SK-N-MC (cell line): ENCODE measurements around the gene PURA.

Experiments used
- EZH2 ChIP-seq: fragments of 200-600 bp; sonication (generic); IDR thresholded peaks from one replicate; pipeline ENCODE4 v1.6.1; 2017; ENCODE audit warnings: antibody characterized with exemption
- FOXP2 ChIP-seq: optimal IDR thresholded peaks from 2 replicates; pipeline ENCODE3; 2011; ENCODE audit warnings: mild to moderate bottlenecking, moderate library complexity; ENCODE audit not compliant: insufficient read depth; ENCODE audit errors: extremely low read length, control extremely low read depth
- POLR2AphosphoS5 ChIP-seq: IDR thresholded peaks from 2 replicates; pipeline ENCODE4 v1.6.1; 2012; ENCODE audit warnings: mild to moderate bottlenecking, low read depth, low read length, borderline replicate concordance

DNA sequence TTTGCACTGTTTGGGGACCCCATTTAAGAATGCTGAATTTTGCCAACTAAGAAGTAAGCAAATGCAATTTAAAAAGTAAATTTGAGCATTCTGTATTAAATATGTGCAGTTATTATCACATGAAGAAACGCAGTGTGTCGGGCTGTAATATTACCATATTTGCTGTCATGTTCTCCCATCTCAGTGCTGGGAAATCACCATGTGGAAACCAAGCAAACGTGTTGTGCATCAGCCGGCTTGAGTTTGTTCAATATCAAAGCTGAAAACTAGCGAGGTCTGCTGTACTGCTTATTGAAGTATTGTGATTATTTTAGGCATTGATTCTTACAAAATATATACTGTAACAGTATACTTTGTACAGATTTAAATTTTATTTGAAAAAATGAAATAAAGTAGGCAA, 14.5 kb downstream of the PURA start:
- TF ChIP-seq POLR2AphosphoS5 (no peak), EZH2 (no peak), FOXP2 (no peak)
